Stimulated activated CD4-positive, alpha-beta T cell treated with anti-CD3 and anti-CD28 coated beads, Interleukin-12 subunit alpha, Interleukin-12 subunit beta, amount 100 ng/mL, for 48 hours (primary cell): ENCODE results near the gene PRRX2.
"Not testable (repeated sequence)": the region's sequence is repeated elsewhere in the genome, so short reads cannot be mapped to it uniquely, and the experiment has no call there.

Source experiments
- DNase-seq, 3 donors: peaks; one replicate each; pipeline ENCODE4 v3.0.0-alpha.2; 2020; ENCODE audit warnings: low read depth in 2 of 3, low spot score in 1 of 3

Gene PRRX2

DNA sequence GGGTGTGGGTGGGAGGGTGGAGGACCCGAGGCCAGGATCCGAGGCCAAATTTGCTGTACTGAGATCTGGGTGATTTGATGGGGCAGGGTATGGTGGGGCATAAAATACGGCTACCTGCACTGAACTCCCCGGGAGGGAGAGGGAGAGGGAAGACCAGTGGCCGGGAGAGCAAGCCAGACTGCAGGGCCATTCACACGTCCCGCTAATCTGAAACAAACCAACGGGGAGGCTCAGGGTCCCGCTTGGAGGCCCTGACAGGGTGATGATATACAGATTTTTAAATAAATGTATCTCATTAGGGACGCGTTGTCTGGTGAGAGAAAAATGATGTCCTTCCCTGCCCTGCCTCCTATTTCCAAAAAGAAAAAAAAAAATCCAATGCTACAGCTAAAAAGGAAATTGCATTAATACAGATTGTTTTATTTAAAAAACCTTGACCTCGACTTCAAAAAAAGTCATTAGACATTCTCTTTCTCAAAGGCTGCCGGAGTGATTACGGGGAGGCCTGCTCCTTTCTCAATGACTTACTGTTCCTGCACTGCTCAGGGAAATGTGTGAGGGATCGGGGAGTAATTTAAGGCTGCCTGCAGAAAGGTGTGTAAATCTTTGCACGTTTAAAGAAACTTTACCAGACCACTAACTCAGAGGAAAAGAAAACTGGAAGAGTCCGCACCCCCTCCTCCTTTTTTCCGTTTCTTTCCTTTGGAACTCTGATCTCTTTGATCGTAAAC is 11.5 kb upstream of the PRRX2 start:
- DNase-seq: no peak

DNA sequence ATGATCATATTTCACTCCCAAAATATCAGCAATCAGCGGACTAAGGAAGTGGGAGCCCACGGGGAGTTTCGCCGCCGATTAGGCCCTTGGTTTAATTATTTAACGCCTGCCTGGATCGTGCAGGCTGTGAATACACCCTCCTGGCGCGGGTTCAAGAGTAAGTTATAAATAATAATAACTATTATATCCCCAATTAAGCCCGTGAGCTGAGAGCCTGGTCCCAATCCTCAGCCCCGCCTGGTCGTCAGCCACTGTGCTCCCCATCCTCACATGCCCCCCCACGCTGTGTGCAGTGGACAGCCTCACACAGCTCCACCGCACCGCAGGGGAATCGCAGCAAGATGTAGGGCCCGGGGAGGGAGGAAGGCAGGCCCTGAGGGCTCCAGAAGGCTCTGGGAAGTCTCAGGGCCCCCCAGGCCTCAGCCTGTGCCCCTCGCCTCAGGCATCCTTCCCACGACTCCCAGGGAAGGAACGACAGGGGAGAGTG is 10.8 kb upstream of the PRRX2 start:
- DNase-seq: no peak

DNA sequence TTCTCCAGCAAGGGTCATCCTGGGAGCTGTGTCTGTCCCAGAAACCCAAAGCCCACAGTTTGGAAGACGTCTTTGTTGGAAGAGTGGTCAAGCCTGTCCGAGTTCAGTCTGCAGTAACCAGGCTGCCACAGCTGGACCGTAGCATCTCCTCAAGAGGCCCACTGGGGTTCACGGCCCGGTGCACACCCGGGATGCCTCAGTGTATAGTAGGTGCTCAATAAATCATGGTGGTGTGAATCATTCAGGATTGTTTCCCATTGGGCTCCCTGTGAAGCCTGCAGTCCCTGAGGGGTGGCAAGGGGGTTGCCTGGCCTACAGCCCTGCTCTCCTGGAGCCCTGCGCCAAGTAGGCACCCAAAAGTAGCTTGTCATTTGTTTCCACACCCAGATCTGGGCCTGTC is 10.3 kb upstream of the PRRX2 start:
- no peak for DNase-seq

DNA sequence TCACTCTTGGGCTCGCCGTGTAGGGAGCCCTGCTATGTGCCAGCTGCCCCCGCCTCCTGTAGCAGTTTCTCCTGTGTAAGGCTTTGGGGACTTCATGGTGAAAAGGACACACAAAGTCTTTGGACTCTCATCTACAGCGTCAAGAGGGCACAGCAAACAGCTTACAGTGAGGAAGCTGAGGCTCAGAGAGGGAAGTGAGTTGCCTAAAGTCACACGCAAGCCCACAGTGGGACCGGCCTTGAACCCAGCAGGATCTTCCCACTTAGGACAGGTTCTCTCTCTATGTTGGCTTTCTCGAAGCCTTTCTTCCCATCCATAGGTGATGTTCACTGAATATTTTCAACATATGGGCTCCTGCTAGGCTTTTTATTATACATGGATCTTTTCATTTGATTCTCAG is 9.8 kb upstream of the PRRX2 start:
- no peak for DNase-seq

DNA sequence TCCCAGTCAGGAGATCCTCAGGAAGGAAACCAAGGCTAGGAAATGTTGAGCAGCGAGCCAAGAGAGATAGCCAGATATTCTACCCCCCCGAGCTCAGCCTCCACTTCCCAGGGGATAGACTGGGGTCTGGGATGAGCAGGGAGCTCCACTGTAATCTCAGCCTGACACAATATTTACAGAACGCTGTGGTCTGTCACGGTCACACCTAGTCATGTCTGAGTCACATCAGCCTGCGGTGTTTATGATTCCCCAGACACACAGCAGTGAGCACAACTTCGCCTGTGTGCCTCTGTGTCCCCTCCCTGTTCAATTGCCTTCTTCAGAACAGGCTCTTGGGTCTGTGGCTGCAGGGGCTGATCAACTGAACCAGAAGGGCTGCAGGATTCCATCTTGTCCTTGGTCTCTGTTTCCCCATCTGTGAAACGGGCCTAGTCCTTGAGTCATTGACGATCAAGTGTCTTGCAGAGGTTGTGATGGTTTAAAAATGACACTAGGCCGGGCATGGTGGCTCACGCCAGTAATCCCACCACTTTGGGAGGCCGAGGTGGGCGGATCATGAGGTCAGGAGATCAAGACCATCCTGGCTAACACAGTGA is 8.6 kb upstream of the PRRX2 start:
- no peak for DNase-seq

DNA sequence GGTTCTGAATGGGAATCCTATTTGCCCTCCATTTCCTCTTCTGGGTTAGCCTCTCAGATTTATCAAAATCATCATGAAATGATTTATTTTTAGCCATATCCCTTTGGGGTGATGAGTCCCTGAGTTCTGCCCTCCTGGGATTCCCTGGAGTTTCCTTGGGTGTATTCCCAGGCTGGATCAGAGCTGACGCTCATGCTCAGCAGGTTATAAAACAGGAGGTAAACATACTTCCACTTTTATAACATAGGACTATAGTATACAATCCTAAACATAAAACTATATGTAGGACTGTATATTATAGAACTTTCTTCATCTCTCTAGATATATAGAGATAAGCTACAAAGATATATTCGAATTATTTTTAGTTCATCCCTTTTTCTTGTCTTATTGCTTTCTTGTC is 4.4 kb upstream of the PRRX2 start:
- DNase-seq: no peak

DNA sequence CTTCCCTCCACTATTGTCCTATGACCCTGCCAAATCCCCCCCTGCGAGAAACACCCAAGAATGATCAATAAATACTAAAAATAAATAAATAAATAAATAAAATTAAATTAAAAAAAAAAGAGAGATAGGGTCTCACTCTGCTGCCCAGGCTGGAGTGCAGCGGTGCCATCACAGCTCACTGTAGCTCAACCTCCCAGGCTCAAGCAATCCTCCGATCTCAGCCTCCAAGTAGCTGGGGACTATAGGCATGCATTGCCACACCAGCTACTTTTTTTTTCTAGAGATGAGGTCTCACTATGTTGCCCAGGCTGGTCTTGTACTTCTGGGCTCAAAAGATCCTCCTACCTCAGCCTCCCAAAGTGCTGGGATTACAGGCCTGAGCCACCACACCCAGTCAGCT is 3.2 kb upstream of the PRRX2 start:
- not testable (repeated sequence) for DNase-seq

DNA sequence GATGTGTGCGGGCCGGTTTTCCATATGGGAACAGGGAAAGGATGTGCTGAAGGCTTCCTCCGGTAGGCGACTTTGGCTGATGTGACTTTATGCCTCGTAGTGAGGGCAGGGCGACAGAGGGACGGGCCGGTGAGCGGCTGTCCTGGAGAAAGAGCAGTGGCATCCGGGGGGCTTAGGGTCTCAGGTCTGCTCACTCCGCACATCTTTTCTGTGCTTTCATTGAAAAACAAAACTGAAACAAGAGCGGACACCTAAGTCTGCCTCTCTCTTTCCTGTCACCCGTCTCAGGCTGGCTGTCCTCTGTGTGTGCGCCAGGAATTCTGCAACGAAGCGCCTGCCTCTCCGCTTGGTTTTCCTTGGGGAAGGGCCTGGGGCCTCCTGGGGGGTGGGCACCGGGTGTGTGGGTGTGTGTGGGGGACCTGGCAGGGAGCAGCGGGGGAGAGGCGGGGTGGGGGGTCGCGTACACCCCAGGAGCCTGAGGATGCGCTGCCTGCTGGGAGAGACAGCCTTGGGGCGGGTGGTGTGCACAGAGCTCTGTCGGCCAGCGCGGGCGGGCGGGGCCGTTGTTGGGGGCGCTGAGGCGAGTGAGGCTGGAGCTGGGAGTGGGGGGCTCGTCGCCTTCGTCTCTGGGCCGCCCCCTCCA is 580 bp upstream of the PRRX2 start:
- DNase-seq: no peak

DNA sequence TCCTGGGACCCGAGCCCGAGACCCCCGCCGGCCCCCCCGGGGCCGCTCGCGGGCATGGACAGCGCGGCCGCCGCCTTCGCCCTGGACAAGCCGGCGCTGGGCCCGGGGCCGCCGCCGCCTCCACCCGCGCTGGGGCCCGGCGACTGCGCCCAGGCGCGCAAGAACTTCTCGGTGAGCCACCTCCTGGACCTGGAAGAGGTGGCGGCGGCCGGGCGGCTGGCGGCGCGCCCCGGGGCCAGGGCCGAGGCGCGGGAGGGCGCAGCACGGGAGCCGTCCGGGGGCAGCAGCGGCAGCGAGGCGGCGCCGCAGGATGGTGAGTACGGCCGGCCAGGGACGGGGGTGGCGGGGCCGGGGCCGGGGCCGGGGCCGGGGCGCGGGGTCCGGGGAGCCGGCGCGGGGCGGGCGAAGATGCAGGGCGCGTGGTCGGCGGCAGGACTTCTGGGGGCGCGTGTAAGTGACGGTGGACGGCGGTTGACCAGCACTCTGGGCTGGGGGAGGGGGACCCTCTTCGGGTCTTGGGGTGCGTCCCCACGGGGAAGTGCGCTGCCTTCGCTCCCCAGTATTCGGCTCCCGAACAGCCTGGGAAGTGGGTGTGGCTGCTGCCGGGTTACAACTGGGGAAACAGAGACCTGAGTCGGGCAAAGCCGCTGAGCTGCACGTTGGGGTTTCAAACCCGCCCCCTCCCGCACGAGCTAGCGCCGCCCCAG is 520 bp downstream of the PRRX2 start:
- DNase-seq: no peak

DNA sequence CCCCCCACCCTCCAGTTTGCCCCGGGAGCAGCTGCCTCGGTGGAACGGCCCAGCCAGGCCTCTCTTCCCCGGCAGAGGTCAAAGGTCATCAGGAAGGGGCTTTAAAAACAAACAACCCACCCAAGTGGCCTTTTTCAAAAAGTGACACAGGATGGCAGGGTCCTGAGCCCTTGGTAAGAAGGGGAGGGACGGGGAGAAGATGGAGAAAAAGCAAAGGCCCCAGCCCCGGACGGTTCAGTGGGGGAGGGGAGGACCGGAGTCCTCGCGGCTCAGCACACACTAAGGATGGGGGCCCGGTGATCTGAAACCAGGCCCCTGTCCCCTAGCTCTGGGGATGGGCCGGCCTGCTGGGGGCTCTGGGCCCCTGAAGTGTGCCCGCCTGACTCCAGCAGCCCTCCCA is 1.1 kb downstream of the PRRX2 start:
- DNase-seq: no peak

DNA sequence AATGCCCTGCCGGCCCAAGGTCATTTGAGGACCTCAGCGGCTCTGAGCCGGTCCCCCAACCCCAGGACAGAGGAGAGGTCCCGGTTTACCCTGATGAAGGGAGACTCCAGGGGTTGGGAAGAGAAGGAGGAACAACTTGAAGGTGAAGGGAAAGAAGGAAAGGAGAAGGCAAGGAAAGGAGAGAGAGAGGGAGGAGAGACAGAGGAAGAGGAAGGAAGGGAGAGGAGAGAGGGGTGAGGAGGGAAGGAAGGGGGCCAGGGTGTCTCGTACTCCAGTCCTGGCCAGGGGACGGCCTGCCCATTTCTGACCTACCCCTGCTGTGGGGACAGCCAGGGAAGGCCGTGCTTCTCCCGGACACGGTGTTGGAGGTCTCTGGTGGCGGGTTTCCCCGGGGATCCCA is 1.9 kb downstream of the PRRX2 start:
- DNase-seq: no peak

DNA sequence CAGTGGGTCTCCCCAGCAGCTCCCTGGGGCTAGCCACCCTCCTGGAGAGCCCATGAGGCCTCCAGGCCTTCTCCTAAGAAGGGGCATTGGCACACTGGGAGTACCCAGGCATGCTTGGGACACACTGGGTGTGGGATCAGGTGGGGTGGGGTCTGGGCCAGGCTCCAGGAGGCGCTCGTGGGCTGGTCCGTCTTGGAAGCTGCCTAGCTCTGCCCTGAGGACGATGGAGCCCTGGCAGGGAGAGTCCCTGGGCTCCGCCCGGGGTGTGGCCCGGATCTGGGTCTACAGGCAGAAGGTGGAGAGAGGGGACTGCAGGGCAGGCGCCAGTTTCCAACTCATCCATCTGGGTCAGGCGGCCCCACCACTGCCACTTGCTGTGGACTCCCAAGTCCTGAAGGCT is 2.4 kb downstream of the PRRX2 start:
- DNase-seq: no peak

DNA sequence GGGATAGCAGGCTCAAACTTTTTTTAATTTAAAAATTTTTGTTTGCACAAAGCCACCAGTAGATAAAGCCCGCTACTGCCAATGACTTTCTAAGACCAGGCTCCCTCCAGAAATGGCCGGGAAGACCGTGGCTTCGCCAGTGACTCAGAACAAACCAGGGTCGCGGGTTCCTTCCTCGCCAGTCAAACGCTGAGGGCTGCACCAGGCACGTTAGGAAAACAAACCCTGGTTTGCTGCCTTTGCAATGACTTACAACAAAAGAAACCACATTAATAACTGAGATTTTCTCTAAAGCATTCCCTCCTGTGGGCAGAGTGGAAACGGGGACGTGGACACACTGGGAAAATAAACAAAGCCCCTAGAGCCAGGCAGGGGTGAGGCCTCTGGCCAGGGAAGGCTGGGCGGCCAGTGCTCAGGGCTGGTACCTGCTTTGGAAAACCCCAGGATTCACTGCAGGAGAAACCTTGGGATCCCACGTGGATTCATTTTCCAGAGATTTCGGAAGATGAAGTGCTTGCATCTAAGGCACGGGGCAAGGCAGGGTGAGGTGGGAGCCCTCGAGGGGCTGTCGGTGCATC is 3.8 kb downstream of the PRRX2 start:
- no peak for DNase-seq

DNA sequence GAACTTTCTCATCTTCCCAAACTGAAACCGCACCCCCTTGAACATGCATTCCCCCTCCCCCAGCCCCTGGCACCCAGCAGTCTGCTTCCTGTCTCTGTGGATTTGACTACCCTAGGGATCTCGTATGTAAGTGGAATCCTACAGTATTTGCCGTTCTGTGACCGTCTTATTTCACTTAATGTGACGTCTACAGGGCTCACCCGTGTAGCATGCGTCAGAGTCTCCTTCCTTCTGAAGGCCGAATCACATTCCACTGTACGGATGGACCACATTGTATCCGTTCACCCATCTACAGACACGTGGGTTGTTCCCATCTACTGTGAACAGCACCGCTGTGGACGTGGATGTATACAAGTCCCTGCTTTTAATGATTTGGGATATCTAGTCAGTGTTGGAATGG is 4.5 kb downstream of the PRRX2 start:
- DNase-seq: no peak

DNA sequence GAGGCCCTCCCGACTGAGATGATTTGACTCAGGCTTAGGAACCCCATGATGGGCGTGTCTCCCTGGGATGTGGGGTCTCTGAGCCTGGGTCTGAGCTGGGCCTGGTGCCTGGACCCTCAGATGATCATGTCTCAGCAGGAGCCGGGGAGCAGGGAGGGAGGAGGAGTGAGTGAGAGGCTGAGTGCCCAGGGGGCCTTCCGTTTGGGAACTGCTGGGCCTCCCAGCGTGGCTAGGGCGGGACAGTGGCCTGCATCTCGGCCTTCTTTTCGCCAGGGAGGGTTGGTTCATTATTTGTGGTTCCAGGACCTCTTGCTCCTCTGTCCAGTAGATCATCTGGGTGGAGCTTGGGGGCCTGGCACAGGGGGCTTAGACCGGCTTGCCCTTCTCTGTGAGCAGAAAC is 5.6 kb downstream of the PRRX2 start:
- no peak for DNase-seq

DNA sequence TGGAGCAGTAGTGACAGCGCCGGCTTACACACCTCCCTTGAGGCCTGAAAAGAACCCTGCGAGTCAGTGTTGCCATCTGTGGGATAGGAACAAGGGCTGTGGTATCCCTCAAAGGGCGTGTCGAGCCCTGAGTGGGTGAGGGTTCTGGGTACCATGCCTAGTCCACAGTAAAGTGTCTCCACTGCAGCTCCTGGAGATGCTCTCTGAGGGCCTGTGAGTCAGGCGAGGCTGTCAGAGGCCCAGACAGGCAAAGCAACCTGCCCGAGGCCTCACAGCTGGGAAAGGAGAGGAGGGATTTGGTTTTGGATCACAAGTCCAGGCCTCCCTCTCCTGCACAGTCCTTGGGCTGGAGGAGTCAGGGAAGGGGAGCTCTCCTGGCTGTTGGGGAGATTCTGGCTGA is 6.1 kb downstream of the PRRX2 start:
- DNase-seq: peak in 1 of 3 donors; percentile 23

DNA sequence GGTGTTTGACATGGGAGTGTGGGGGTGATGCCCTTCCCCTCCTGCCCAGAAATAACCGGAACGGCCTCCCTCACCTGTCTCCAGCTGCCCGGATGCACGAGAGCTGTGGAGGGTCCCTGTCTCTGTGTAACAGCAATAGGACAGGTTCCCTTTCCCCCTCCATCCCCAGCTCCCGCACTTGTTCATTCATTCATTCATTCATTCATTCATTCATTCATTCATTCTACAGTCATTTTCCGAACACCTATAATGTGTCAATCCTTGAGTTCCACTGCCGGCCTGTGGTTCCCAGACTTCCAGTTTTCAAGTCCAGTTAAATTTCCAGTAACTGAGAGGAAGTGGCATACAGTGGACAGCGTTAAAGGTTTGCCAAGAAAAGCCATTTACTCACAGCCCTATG is 7.3 kb downstream of the PRRX2 start:
- no peak for DNase-seq

DNA sequence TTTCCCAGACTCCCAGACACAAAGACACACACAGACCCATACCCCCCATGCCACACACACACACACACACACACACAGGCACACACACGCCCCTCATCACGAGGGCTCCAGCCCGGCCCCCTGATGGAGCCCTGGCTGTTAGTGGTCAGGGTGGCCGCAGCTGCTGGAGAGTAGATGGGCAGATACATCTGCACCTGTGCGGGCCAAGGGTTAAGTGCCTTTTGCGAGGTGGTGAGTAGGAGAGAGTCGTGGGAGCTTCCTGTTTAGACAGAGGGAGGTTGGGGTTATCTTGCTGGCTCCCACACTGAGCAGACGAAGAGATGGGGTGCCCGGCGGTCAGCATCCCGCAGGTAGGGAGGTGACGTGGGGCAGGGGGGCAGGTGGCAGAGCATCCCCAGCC is 8.2 kb downstream of the PRRX2 start:
- DNase-seq: no peak

DNA sequence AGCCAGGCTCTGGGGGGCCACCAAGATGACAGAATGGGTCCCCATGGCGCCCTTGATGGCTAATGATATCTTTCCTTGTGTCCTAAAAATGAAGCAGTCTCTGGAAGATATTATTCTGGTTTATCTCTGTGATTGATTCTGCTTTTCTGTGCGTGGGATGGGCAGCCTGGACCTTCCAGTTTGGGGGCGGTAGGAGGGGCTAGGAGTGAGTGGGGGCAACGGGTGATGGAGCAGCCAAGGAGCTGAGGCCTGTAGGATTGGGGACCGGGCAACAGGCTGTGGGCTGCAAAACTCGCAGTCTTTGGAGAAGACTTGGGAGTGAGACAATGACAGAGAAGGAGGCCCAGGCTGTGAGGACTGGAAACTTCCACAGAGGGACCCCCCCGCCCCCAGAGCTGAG is 8.8 kb downstream of the PRRX2 start:
- no peak for DNase-seq

DNA sequence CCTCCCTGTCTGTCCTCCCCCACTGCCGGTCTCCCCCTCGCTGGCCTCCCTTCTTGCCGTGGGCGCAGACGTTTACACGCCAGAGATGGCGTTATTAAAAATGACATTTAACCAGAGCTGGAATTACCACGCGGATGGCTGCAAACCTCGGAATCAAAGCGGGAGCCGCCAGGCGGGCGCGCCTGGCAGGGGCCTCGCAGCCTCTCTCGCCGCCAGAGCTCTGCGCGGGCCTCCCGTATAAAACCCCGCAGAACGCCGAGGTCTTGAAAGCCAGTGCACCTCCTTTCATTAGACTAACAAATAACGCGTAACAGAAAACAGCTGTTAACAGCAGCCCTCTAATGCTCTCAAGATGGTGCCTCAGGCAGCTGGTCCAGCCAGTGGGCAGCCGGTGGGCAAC is 10.2 kb downstream of the PRRX2 start:
- DNase-seq: no peak

DNA sequence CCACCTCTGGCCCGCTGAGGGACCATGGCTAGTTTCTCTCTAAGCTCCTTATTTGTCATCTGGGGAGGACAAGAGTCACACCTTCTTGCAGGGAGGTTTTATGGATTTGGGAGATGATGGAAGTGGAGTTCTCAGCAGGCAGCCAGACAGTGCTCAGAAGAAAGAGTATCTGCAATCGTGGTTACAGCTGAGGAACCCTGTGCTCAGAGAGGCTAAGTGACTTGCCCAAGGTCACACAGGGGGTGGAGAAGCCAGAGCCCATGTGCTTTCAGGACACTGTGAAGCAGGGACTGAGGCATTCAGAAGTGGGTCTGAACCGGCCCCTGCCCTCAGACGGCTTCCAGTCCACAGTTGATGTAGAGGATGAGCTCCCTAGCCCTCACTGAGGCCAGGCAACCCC is 10.8 kb downstream of the PRRX2 start:
- no peak for DNase-seq

DNA sequence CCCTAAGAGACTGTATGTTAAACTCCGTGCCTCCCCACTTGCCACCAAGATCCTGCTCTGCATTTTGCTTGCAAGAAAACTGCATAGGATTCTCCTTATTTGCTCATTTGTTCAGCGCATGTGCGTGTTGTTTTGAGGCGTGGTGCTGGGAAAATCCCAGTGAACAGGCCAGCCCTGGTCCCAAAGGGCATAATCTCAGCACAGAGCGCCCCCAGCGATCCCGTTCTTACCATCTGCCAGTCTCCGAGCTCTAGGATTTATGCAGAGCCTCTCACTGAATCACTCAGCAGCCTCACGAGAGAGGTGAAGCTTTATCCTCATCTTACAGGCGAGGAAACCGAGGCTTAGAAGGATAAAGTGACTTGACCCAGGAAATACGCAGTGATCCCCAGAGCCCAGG is 11.5 kb downstream of the PRRX2 start:
- DNase-seq: no peak
